ENCODE results near the gene SEZ6L. TPM values are rescaled to one million over a fixed set of nuclear protein-coding genes. Genes with fewer than 3 reads are reported as not detected.

Gene SEZ6L
- total and polyA plus RNA-seq, 10 of the 15 experiments (the other 5 are each of a cell fraction or from before 2014, with no cell fraction given): not detected

DNA sequence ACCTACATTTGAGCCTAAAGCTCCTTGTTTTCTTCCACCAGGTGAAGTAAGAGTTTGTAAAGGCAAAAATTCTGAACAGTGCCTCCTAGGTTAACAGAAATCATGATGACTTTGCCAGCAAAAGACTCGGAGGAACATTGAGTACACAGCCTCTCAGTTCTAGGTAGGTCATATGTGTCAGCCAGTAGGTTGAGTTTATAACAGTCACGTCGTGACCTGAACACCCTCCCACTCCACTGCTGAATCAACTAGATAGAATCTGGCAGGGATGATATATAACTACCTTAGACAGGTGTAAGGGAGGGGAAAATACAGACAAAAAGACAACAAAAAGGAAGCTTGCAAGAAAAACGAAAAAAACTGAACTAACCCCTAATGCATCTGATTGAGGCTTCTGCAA, 247.0 kb downstream of the SEZ6L start (continued):
- TF ChIP-seq GATAD2B (conservative IDR thresholded peaks at IDR 0.05; ENCODE audit: low read depth): no peak
- TF ChIP-seq, protein P1, sequence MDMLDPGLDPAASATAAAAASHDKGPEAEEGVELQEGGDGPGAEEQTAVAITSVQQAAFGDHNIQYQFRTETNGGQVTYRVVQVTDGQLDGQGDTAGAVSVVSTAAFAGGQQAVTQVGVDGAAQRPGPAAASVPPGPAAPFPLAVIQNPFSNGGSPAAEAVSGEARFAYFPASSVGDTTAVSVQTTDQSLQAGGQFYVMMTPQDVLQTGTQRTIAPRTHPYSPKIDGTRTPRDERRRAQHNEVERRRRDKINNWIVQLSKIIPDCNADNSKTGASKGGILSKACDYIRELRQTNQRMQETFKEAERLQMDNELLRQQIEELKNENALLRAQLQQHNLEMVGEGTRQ (IDR thresholded peaks at IDR 0.05; ENCODE audit: borderline replicate concordance, low read depth, low read length): no peak
- TF ChIP-seq WRNIP1 (IDR thresholded peaks at IDR 0.05; ENCODE audit: borderline replicate concordance, low read depth, low read length): no peak
- TF ChIP-seq SP1 (IDR thresholded peaks at IDR 0.05; ENCODE audit: low read depth, low read length): no peak
- TF ChIP-seq, protein P2, sequence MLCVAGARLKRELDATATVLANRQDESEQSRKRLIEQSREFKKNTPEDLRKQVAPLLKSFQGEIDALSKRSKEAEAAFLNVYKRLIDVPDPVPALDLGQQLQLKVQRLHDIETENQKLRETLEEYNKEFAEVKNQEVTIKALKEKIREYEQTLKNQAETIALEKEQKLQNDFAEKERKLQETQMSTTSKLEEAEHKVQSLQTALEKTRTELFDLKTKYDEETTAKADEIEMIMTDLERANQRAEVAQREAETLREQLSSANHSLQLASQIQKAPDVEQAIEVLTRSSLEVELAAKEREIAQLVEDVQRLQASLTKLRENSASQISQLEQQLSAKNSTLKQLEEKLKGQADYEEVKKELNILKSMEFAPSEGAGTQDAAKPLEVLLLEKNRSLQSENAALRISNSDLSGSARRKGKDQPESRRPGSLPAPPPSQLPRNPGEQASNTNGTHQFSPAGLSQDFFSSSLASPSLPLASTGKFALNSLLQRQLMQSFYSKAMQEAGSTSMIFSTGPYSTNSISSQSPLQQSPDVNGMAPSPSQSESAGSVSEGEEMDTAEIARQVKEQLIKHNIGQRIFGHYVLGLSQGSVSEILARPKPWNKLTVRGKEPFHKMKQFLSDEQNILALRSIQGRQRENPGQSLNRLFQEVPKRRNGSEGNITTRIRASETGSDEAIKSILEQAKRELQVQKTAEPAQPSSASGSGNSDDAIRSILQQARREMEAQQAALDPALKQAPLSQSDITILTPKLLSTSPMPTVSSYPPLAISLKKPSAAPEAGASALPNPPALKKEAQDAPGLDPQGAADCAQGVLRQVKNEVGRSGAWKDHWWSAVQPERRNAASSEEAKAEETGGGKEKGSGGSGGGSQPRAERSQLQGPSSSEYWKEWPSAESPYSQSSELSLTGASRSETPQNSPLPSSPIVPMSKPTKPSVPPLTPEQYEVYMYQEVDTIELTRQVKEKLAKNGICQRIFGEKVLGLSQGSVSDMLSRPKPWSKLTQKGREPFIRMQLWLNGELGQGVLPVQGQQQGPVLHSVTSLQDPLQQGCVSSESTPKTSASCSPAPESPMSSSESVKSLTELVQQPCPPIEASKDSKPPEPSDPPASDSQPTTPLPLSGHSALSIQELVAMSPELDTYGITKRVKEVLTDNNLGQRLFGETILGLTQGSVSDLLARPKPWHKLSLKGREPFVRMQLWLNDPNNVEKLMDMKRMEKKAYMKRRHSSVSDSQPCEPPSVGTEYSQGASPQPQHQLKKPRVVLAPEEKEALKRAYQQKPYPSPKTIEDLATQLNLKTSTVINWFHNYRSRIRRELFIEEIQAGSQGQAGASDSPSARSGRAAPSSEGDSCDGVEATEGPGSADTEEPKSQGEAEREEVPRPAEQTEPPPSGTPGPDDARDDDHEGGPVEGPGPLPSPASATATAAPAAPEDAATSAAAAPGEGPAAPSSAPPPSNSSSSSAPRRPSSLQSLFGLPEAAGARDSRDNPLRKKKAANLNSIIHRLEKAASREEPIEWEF (IDR thresholded peaks at IDR 0.05; ENCODE audit: insufficient replicate concordance, low read depth, low read length): no peak
- no peak for TF ChIP-seq TAF1 (IDR thresholded peaks at IDR 0.05; ENCODE audit: borderline replicate concordance, low read depth, low read length)
- TF ChIP-seq IRF4 (IDR thresholded peaks at IDR 0.05; ENCODE audit: low read depth, low read length): no peak
- no peak for TF ChIP-seq CREB1 (IDR thresholded peaks at IDR 0.05; ENCODE audit: low read depth)
